Activated CD8-positive, alpha-beta memory T cell treated with anti-CD3 and anti-CD28 coated beads, Interleukin-2, amount 50 U/mL, for 24 hours (primary cell): ENCODE results near the gene UTP18.
"Not testable (repeated sequence)": the region's sequence is repeated elsewhere in the genome, so short reads cannot be mapped to it uniquely, and the experiment has no call there.

Experiments
- DNase-seq: peaks from one replicate; pipeline ENCODE4 v3.0.0-alpha.2; 2020; ENCODE audit errors: extremely low read depth

Gene UTP18

GRCh38 chr17:51258756-51259563 lies 1.4 kb upstream of the UTP18 start:
- DNase-seq, result no peak

- DNase-seq, result peak; percentile 92
Observed at GRCh38 chr17:51259564-51260236, 646 bp upstream of the UTP18 start, which contains the start of gene MBTD1. Gene MBTD1, minus strand, starts transcription at chr17:51260049. Its CDS starts 34,888 bp downstream, at chr17:51225161.

GRCh38 chr17:51261024-51261963 lies 948 bp downstream of the UTP18 start:
- DNase-seq, result no peak

GRCh38 chr17:51263006-51263405 lies 2.7 kb downstream of the UTP18 start:
- no peak for DNase-seq

- not testable (repeated sequence) for DNase-seq
Observed at GRCh38 chr17:51264466-51264865, 4.1 kb downstream of the UTP18 start.

- DNase-seq, result no peak
Observed at GRCh38 chr17:51269991-51270390, 9.6 kb downstream of the UTP18 start.

GRCh38 chr17:51270636-51271035 lies 10.3 kb downstream of the UTP18 start:
- no peak for DNase-seq

- DNase-seq, result no peak
Observed at GRCh38 chr17:51272812-51273211, 12.5 kb downstream of the UTP18 start.

GRCh38 chr17:51275381-51275780 lies 15.0 kb downstream of the UTP18 start:
- no peak for DNase-seq

- no peak for DNase-seq
Observed at GRCh38 chr17:51279183-51279582, 18.8 kb downstream of the UTP18 start.

- DNase-seq, result no peak
Observed at GRCh38 chr17:51287412-51287811, 27.1 kb downstream of the UTP18 start.

GRCh38 chr17:51289696-51290111 lies 29.4 kb downstream of the UTP18 start:
- no peak for DNase-seq

- not testable (repeated sequence) for DNase-seq
Observed at GRCh38 chr17:51294338-51294737, 34.0 kb downstream of the UTP18 start.

GRCh38 chr17:51298508-51299371 lies 38.4 kb downstream of the UTP18 start:
- DNase-seq, result no peak

GRCh38 chr17:51299859-51300258 lies 39.5 kb downstream of the UTP18 start:
- no peak for DNase-seq

GRCh38 chr17:51305182-51305581 lies 44.8 kb downstream of the UTP18 start:
- no peak for DNase-seq

GRCh38 chr17:51312003-51312402 lies 51.7 kb downstream of the UTP18 start:
- DNase-seq, result not testable (repeated sequence)

GRCh38 chr17:51319186-51319585 lies 58.8 kb downstream of the UTP18 start:
- DNase-seq, result no peak

- DNase-seq, result no peak
Observed at GRCh38 chr17:51322390-51323029, 62.2 kb downstream of the UTP18 start.

GRCh38 chr17:51325471-51325870 lies 65.1 kb downstream of the UTP18 start:
- no peak for DNase-seq
